HG03432 (cell line): Measurements from ENCODE around the gene GARS1.

Experiments used
- ATAC-seq: cut with Tn5 transposase; IDR thresholded peaks from one replicate; pipeline ENCODE4 v1.9.1; 2021; ENCODE audit warnings: mild to moderate bottlenecking, moderate library complexity; ENCODE audit not compliant: unreplicated experiment

The GARS1 gene

GRCh38 chr7:30654296-30655090 is 59.8 kb downstream of the GARS1 start:
- no peak for ATAC-seq

DNA sequence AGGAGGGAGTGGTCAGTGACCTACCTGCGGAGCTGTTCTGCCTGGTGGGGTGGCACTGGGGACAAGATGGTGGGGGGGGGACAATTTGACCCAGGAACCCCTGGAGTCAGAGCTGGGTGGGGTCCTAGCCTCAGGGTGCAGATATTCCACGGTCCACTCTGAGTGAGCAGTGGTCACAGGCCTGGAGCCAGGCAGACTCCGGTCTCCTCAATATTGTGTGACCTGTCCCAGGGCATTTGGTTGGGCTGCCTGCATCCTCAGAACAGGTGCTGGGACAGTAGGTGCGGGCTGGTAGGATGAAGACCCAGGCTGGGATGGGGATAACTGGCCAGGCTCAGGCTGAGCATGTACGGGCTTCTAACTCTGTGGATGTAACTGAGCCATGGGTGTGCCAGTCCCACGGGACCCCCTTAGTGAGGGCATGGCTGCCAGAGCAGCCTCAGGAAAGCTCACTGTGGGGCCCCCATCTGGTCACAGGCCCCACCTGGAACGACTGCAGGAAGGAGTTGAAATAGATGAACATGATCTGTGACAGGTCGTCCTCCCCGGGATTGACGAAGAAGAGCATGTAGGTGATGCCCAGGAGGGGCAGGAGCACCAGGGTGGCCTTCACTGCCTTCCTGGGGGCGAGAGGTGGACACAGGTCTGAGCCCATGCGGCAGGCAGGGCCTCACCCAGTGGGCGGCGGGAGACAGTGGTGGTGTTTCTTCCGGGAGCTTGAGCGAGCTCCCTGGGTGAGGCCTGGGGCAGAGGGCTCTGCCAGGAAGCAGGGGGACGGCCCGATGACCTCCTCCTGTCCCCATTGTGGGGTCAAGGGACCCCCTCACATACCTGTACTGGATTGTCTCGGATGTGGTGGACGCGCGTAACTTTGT is 60.7 kb downstream of the GARS1 start:
- ATAC-seq, result no peak

- no peak for ATAC-seq
These were observed 61.6 kb downstream of the GARS1 start for GRCh38 chr7:30656006-30656957.

DNA sequence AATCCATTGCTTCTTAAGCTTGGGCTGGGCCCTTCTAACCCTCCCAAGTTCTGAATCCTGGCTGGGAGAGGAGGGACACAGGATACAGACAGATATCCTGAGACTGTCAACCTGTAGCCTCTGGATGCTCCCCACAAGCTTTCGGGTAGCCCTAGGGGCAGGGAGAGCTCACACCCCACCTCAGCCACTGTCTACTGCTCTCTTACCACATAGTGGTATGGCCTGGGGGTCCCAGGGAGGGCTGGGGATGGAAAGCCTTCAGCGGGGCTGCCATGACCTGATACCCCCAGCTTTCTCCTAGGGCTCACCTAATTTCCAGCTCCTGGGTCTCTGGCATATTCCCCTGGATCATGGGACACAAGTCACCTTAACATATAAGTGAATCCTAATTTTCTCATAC is 62.5 kb downstream of the GARS1 start:
- no peak for ATAC-seq

DNA sequence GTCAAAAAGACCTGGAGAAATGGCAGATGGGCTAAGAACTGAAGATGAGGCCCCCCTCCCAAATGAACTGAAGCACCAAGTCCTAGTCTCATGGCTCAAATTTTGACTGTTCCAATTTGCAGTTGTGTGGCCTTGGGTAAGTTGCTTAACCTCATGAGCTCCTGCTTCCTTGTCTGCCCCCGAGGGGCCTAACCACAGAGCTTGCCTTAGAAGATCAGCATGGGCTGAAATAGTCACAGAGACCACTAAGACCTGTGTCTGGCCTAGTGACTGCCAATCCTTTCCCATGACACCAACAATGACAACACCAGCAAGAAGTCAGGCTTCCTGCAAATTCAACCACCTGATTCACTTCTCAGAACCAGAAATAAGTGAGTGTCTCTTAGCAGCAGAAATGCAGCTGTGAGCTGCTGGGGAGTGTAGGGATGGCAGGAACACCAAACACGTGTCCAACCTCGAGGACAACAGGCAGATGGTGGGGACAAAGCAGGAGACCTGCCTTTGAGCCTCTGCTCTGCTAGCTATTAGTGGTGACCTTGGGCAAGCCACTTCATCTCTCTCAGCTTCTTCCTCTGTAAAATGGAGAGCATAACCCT is 63.9 kb downstream of the GARS1 start:
- no peak for ATAC-seq

- ATAC-seq, result no peak
These were observed 64.6 kb downstream of the GARS1 start for GRCh38 chr7:30659312-30659711.

DNA sequence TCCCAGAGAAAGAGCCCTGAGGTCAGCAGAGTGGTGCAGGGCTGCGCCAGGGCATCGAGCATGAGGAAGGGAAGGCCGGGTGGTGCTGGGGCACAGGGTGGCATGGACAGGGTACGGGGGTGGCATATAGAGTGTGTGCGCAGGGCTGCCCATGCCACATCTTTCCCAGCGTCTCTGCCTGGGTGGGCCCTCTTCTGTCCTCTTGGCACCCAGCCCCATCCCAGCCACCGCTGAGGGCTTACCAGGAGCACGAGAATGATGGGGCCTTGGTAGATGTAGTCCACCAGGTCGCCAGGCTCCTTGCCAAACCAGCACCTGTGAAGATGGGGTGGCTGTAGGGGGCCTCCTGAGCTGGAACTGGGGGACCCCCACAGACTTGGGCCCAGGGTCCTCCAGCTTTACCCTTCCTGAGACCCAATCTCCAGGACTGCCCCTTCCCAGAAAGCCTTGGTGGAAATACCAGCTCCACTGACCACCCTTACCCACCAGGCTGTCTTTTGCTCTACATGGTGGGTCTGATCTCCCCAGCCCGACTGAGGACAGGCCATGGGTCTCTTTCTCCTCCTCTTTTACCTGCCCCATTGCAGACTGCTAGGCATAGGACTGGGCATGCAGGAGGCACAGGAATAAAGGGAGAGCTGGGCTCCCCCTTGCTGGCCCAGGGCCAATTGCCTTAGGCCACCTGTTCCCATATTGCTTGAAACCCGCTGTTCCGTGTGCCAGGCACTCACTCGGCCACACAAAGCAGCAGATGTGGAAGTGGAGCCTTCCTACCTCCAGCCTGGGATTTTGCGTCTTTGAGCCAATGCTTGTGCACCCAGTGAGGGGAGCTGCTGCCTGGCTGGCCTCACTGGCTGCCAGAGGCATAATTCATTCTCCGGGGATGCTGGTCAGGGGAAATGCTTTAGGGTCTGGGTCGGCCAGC is 65.9 kb downstream of the GARS1 start:
- ATAC-seq, result no peak

GRCh38 chr7:30661926-30662325 is 67.2 kb downstream of the GARS1 start:
- no peak for ATAC-seq

DNA sequence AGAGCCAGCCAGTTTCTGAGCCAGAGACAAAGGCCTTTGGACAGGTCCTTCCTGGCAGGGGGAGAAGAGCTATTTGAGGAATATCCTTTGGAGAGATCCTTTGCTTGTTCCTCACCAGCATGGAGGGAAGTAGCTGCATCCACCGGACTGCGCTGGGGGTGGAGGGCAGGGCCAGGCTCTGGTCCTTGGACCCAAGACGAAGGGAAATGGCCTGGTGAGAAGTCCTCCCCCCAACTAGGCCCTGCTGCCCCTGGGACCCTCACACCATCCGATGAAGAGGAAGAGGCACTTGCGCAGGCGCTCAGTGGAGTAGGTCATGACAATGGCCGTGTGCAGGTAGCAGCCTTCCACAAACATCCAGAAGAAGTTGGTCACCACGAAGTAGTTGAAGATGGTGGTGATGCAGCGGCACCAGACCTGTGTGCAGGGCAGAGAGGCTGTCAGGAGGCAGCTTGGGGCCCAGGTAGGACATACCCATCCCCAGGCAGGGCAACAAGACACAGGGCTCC is 67.8 kb downstream of the GARS1 start:
- ATAC-seq, result no peak

GRCh38 chr7:30663414-30663813 is 68.7 kb downstream of the GARS1 start:
- ATAC-seq, result no peak

GRCh38 chr7:30664184-30664885 is 69.7 kb downstream of the GARS1 start:
- ATAC-seq, result no peak

- ATAC-seq, result no peak
These were observed 70.4 kb downstream of the GARS1 start for GRCh38 chr7:30665043-30665442.

GRCh38 chr7:30665449-30665848 is 70.8 kb downstream of the GARS1 start:
- ATAC-seq, result no peak

DNA sequence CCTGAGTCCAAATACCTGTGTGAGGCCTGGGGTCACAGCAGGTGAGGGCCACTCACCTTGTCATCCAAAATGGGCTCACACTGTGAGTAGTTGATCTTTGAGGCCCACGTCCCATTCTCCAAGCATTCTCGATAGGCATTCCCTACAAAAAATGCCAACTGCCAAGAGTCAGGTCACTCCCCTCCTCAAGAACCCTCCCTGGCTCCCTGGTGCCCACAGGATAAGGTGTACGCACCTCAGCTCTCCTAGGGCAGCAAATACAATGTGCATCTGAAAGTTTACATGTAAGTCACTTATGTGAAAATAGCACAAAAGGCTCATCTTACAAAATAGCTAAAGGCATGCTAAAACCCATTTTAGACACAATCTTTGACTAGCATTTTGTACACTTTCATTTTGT is 72.5 kb downstream of the GARS1 start:
- ATAC-seq, result no peak

- ATAC-seq, result no peak
These were observed 73.4 kb downstream of the GARS1 start for GRCh38 chr7:30668102-30668501.

DNA sequence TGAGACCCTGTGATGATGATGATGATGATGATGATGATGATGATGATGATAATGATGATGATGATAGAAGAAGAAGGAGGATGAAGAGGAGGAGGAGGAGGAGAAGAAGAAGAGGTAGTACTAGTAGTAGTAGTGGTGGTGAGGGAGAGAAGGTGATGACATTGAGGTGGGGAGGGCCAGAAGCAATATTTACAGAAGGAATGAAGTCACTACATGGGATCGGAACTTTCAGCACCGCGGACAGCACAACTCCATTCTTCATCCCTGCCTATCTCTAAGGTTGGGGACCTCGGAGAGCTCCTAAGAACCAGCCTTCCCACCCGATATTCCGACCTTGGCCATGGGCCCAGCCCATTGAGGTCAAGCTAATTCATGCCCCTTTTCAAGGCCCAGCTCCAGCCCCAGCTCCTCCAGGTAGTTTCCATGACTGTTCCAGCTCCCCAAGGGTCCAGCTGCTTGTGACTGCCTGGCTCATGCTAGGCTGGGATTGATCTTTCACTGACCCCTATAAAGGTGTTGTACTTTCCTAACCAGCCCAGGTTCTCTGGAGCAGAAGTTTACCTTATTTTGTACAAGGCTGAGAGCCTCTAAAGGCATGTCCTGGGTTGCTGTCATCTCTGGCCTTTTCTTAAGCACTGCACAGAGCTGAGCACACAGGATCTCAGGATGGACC is 77.3 kb downstream of the GARS1 start:
- ATAC-seq, result no peak

DNA sequence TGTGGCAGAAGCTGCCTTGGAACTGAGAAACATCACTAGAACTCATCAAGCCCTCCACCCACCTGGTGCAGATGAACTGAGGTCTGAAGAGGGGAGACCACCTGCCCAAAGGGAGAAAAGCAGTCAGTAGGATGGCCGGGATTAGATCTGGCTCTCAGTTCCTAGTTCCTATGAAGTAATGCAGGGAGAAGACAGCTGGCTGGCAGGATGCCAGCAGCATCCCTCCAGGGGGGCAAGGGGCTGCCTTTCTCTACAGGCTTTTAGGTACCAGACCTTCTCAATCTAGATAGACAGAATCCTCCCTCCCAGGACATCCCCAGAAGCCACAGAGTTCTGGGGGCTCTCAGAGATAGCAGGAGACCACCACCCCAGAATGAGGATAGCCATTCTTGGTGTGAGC is 79.7 kb downstream of the GARS1 start:
- ATAC-seq, result no peak

DNA sequence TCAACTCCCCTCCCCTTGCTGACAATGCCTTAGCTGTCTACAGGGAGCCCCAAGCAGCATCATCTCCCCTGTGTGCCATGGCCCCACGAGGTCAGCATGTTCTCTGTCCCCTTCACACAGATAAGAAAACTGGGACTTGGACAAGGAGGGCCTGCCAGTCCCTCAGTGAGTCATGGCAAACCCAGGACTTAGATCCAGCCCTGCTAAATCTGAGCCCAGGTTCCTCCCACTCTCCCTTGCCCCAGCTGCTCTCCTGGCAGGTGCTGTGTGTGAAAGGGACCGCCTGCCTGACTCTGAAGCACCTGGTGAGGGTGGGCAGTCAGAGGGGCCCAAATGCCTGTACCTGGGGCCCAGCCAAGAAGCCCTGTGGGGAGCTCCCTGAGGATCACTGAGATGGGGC is 80.2 kb downstream of the GARS1 start:
- ATAC-seq, result no peak
